ENCODE measurements around the gene C10orf143. TPM values are rescaled to one million over a fixed set of nuclear protein-coding genes. Genes with fewer than 3 reads are reported as not detected.
"Not testable (repeated sequence)": the region's sequence is repeated elsewhere in the genome, so short reads cannot be mapped to it uniquely, and the experiment has no call there.

C10orf143 gene
- total and polyA plus RNA-seq, 2 of the 4 experiments (the other 2 are of a cell fraction), result 0.36 to 0.60 TPM

- Histone ChIP-seq H2BK5ac (ENCODE audit: low read depth, low read length, poor library complexity, severe bottlenecking) (no peak overlapping the region), H3K27ac (ENCODE audit: insufficient read depth, low read length) (no peak overlapping the region), H4K5ac (ENCODE audit: low read depth, low read length) (no peak overlapping the region), H3K4ac (ENCODE audit: low read depth, low read length) (no peak overlapping the region), H2BK120ac (ENCODE audit: low read depth, low read length) (no peak overlapping the region), H3K36me3 (ENCODE audit: control insufficient read depth, insufficient read depth, low read length) (no peaks in the 10 kb centered on the region), H3K9ac (ENCODE audit: low read depth, low read length) (peak overlapping the region; percentile 64; the same call in 1 of the 2 replicates), H2AK9ac (replicated peaks; ENCODE audit: low read depth, low read length, poor library complexity) (no peak overlapping the region), H3K9me3 (ENCODE audit: control insufficient read depth, insufficient read depth, low read length) (no peaks in the 10 kb centered on the region), H3K14ac (replicated peaks; ENCODE audit: low read depth, low read length) (no peak overlapping the region), H2AK5ac (ENCODE audit: low read depth, low read length) (no peak overlapping the region), H3K9me1 (ENCODE audit: insufficient read depth, low read length) (peaks cover 6% of the 10 kb centered on the region), H3K56ac (ENCODE audit: extremely low read depth, insufficient read depth, low read length) (no peak overlapping the region), H3K4me1 (ENCODE audit: control insufficient read depth, insufficient read depth, low read length) (no peaks in the 10 kb centered on the region), H2BK15ac (ENCODE audit: low read depth, low read length) (no peak overlapping the region), H4K8ac (ENCODE audit: low read depth in 2 of 2, low read length in 2 of 2) (no peak overlapping the region), H2AFZ (replicated peaks; ENCODE audit: low read length, poor library complexity) (no peak overlapping the region), H4K91ac (ENCODE audit: insufficient read depth, low read depth, low read length) (no peak overlapping the region), H3K79me1 (ENCODE audit: low read depth in 1 of 2, low read length in 2 of 2) (peaks cover 7 to 33% of the 10 kb centered on the region in 2 experiments), H3K4me3 (ENCODE audit: insufficient read depth, low read depth, low read length) (no peak overlapping the region), H4K20me1 (ENCODE audit: insufficient read depth, low read length) (no peaks in the 10 kb centered on the region), H3K23ac (ENCODE audit: low read depth, low read length) (0 out of 2 replicates have a peak overlapping the region, but pooled peaks have one; percentile 43), H3K4me2 (ENCODE audit: low read depth, low read length) (no peak overlapping the region; the same call in 1 of the 2 replicates), H2BK20ac (ENCODE audit: low read depth, low read length) (no peak overlapping the region), H3K18ac (ENCODE audit: low read depth, low read length) (no peak overlapping the region), H3K27me3 (ENCODE audit: control insufficient read depth, insufficient read depth, low read length) (no peaks in the 10 kb centered on the region)
- dilution Hi-C loops (cut with HindIII; ENCODE audit: low sequenced_read_pairs, unreplicated experiment) (no loop called here), in situ Hi-C loops (cut with MboI; ENCODE audit: low sequenced_read_pairs) (no loop called here), intact Hi-C loops (cut with micrococcal nuclease) (no loop called here)
- BruUV-seq (replicated peaks), result no TSS peak
- WGBS, 2 experiments (ENCODE audit: extremely low coverage in 2 of 2, insufficient read length in 1 of 2), result 78% methylated on average over 4 of the region's 6 CpGs; no CpG with 5 or more reads in 1 of the 2 experiments
- TF ChIP-seq BHLHE40 (IDR thresholded peaks at IDR 0.05; ENCODE audit: low read depth, low read length) (no peak), USF2 (IDR thresholded peaks at IDR 0.05; ENCODE audit: low read depth, low read length) (no peak), CEBPB (IDR thresholded peaks at IDR 0.05; ENCODE audit: low read depth, low read length) (no peak), POLR2A (IDR thresholded peaks at IDR 0.05; ENCODE audit: low read depth, low read length) (no peak), RFX5 (IDR thresholded peaks at IDR 0.05; ENCODE audit: low read depth, low read length) (no peak)
- DNase-seq (no peak), ATAC-seq (ENCODE audit: low read depth) (no peak)
- POLR2A ChIA-PET (ENCODE audit: unreplicated experiment), result interaction anchor here (0.6 to 2.3 kb wide), 2 partner anchors 27 to 159 kb away, joined by 7 to 8 read pairs; partner anchors contain the start of gene GLRX3
- CTCF ChIA-PET, result interaction anchor here (0.6 to 2.5 kb wide), 11 partner anchors 11 to 1892 kb away, joined by 3 to 10 read pairs (median 3); no protein-coding TSS in a partner anchor
Measured at GRCh38 chr10:130108934-130109604, 1.6 kb downstream of the C10orf143 start.

GRCh38 chr10:130108146-130108545 lies 2.5 kb downstream of the C10orf143 start:
- BruUV-seq (replicated peaks); CTCF ChIA-PET: not testable (repeated sequence)
- H3K79me1 ChIP-seq (ENCODE audit: low read depth in 1 of 2, low read length in 2 of 2), result peaks cover 7 to 31% of the 10 kb centered on the region in 2 experiments

More at GRCh38 chr10:130108146-130108545, 2.5 kb downstream of the C10orf143 start:
- H3K18ac ChIP-seq (ENCODE audit: low read depth, low read length); H3K27ac ChIP-seq (ENCODE audit: insufficient read depth, low read length); H4K91ac ChIP-seq (ENCODE audit: insufficient read depth, low read depth, low read length); H3K4me2 ChIP-seq (ENCODE audit: low read depth, low read length); H3K9me1 ChIP-seq (ENCODE audit: insufficient read depth, low read length); H3K9me3 ChIP-seq (ENCODE audit: control insufficient read depth, insufficient read depth, low read length); H2AFZ ChIP-seq (replicated peaks; ENCODE audit: low read length, poor library complexity); H4K8ac ChIP-seq (ENCODE audit: low read depth in 2 of 2, low read length in 2 of 2); H2BK20ac ChIP-seq (ENCODE audit: low read depth, low read length); DNase-seq; ATAC-seq (ENCODE audit: low read depth); H2BK15ac ChIP-seq (ENCODE audit: low read depth, low read length); intact Hi-C loops (cut with micrococcal nuclease); H2AK5ac ChIP-seq (ENCODE audit: low read depth, low read length); H3K4me3 ChIP-seq (ENCODE audit: insufficient read depth, low read depth, low read length); H3K27me3 ChIP-seq (ENCODE audit: control insufficient read depth, insufficient read depth, low read length); H3K56ac ChIP-seq (ENCODE audit: extremely low read depth, insufficient read depth, low read length); POLR2A ChIA-PET (ENCODE audit: unreplicated experiment); H3K9ac ChIP-seq (ENCODE audit: low read depth, low read length); H4K20me1 ChIP-seq (ENCODE audit: insufficient read depth, low read length); in situ Hi-C loops (cut with MboI; ENCODE audit: low sequenced_read_pairs); H2BK5ac ChIP-seq (ENCODE audit: low read depth, low read length, poor library complexity, severe bottlenecking); H3K4ac ChIP-seq (ENCODE audit: low read depth, low read length); H2BK120ac ChIP-seq (ENCODE audit: low read depth, low read length); H3K23ac ChIP-seq (ENCODE audit: low read depth, low read length); H3K4me1 ChIP-seq (ENCODE audit: control insufficient read depth, insufficient read depth, low read length); H3K14ac ChIP-seq (replicated peaks; ENCODE audit: low read depth, low read length); H4K5ac ChIP-seq (ENCODE audit: low read depth, low read length); H3K36me3 ChIP-seq (ENCODE audit: control insufficient read depth, insufficient read depth, low read length); dilution Hi-C loops (cut with HindIII; ENCODE audit: low sequenced_read_pairs, unreplicated experiment); H2AK9ac ChIP-seq (replicated peaks; ENCODE audit: low read depth, low read length, poor library complexity): not testable (repeated sequence)
- no CpG with 5 or more reads among the region's 8 CpGs for WGBS, 2 experiments (ENCODE audit: extremely low coverage in 2 of 2, insufficient read length in 1 of 2)
